NCI-H774 (cell line): ENCODE data around the gene DNAJA2.
A peak's percentile ranks its signal among the peaks of the same experiment; 100 is the strongest.

Source experiments
- DNase-seq: peaks from one replicate; lab custom pipeline; 2025; lab: John Stamatoyannopoulos, UW

The DNAJA2 gene

GRCh38 chr16:46926470-46927225 is 46.8 kb downstream of the DNAJA2 start:
- DNase-seq: no peak

DNA sequence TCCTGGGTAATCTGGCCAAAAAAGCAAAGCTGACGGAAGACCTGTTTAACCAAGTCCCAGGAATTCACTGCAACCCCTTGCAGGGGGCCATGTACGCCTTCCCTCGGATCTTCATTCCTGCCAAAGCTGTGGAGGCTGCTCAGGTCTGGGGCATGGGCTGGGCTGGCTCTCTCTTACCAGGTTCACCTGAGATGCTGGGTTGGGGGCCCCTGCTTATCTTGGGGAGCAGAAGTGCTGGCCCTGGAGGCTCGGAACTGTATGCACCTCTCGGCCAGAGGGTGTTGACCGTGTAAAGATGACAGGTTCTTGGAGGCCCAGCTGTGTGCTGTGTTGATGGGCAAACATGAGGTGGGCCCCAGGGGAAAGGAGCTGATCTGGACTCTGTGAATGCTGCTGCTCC is 49.1 kb downstream of the DNAJA2 start:
- DNase-seq: no peak

GRCh38 chr16:46923513-46924295 is 49.8 kb downstream of the DNAJA2 start:
- DNase-seq: no peak

DNA sequence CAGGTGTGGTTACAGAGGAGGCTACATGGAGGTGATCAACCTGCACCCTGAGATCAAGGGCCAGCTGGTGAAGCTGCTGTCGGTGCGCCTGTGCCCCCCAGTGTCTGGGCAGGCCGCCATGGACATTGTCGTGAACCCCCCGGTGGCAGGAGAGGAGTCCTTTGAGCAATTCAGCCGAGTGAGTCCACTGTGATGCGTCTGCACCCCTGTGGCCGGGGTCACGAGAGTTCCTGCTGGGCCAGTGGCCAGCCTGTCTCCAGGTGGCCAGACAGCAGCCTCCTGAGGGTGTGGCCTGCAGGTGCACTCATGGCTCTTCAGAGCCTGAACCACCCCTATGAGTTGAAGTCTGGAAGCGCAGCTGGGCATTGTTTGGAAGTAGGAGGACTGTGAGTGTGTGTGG is 51.2 kb downstream of the DNAJA2 start:
- peak; percentile 12 for DNase-seq

GRCh38 chr16:46920402-46921068 is 52.9 kb downstream of the DNAJA2 start:
- DNase-seq: no peak

GRCh38 chr16:46918905-46919792 is 54.3 kb downstream of the DNAJA2 start:
- peak; percentile 85 for DNase-seq

DNA sequence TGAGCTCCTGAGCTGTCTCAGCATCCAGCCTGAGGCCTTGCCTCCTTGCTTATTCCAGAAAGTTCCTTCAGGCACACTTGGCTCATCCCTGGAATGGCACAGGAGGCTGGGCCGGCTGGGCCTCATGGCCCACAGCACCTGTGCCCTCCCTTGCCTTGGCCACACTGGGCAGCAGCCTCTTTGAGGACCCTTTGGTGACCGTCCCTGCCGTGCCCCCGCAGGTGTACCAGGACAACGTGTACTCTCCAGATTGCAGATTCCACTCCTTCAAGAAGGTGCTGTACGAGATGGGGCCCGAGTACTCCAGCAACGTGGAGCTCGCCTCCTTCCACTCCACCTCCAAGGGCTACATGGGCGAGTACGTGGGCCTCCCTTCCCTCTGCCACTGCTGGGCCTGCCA is 55.1 kb downstream of the DNAJA2 start:
- DNase-seq: no peak

- no peak for DNase-seq
These were observed 56.5 kb downstream of the DNAJA2 start for GRCh38 chr16:46916980-46917379.

DNA sequence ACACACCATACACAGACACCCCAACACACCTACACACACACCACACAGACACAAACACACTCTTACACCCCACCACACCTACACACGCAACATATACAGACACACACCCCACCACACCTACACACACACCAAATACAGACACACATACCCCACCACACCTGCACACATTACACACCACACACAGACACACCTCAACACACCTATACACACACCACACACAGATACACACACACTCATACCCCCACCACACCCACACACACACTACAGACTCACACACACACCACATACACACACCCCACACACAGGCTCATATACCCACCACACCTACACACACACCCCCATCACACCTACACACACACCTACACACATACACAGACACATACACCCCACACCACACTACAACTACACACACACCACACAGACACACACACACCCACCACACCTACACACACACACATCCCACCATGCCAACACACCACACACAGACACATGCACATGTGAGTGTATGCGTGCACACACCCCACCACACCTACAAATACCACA is 57.9 kb downstream of the DNAJA2 start:
- no peak for DNase-seq

- no peak for DNase-seq
These were observed 58.8 kb downstream of the DNAJA2 start for GRCh38 chr16:46914556-46915201.

DNA sequence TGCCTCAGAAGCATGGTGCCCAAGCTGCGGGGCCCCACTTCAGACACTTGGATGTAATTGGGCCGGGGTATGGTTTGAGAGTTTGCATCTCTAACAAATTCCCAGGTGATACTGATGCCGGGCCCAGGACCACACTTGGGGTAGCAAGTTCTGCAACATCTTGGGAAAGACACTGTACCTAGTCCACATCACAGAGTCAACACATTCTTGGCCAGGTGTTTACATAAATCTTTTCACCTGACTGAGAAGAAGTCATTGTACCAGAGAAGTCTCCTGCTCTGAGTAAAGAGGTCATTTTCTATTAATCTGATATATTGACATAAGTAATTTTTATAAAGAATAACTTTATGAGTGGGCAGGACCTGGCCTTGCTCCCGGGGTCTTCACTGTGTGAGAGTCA is 61.8 kb downstream of the DNAJA2 start:
- DNase-seq: no peak

DNA sequence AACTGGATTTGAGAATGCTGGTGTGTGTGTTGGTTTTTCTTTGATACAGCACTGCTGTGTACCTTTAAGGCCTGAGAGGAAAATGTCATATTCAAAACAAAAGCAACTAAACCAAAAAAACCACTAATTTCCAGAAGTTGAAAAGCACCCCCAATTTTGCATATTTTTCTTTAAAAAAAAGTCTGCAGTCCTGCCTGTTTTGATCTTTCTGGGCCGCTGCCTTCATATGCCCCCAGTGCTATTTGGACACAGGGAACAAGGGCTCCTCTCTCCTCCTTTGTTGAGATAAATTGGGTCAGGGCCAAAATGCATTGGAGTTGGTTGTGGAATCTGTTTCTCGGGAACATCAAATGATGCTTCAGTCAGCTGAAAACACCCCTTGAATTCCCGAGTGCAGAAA is 62.4 kb downstream of the DNAJA2 start:
- DNase-seq: no peak

DNA sequence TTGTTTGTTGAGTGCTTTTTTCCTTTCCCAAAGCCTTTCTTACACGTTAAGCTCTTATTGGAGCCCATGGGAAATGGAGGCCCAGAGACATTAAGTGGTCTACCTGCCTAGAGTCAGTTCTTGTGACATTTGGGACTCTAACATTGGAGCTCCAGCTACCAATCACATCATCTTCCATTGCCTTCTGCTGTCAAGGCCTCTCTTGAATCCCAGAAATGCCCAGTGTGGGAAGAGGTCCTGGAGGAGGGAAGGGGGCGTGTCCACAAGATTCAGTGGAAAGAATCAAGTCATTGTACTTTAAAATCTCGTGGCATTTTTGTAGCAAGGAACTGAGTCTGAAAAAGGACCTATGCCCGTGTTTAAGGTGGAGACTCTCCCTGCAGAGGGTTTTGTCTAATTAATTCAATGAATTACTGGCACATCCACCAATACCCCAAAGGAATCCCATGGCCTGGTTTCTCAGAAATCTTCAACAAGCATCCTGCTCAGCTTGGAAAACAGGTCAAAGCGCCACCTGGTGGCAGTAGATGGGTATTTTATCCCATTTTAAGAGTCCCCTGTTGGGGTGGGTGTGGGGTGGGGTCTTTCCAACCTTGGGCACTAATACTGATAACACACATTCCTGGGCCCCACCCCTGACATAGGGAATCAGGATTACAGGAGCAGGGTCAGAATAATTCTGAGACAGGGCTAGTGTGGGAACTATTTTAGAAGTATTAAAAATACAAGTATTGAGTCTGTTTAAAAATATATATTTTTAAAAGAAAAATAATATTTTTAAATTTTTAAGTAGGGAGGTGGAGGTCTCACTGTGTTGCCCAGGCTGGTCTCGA is 64.7 kb downstream of the DNAJA2 start:
- DNase-seq: no peak

GRCh38 chr16:46907061-46907774 is 66.3 kb downstream of the DNAJA2 start:
- DNase-seq: peak; percentile 28

- no peak for DNase-seq
These were observed 67.0 kb downstream of the DNAJA2 start for GRCh38 chr16:46906360-46907060.
